ENCODE data around the gene TAF10.

GRCh38 chr11:6623391-6624363 lies 11.7 kb upstream of the TAF10 start:
- TF ChIP-seq PBX3 (CRISPR knock-in tag; IDR thresholded peaks at IDR 0.05; ENCODE audit: borderline replicate concordance) (no peak), ZNF160 (CRISPR knock-in tag; IDR thresholded peaks at IDR 0.05) (no peak)
- TF ChIP-seq, protein P1, sequence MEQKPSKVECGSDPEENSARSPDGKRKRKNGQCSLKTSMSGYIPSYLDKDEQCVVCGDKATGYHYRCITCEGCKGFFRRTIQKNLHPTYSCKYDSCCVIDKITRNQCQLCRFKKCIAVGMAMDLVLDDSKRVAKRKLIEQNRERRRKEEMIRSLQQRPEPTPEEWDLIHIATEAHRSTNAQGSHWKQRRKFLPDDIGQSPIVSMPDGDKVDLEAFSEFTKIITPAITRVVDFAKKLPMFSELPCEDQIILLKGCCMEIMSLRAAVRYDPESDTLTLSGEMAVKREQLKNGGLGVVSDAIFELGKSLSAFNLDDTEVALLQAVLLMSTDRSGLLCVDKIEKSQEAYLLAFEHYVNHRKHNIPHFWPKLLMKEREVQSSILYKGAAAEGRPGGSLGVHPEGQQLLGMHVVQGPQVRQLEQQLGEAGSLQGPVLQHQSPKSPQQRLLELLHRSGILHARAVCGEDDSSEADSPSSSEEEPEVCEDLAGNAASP (CRISPR knock-in tag; IDR thresholded peaks at IDR 0.05; ENCODE audit: borderline replicate concordance), result no peak

Measured in HepG2 (cell line).